Chondrocyte (in vitro differentiated cells): ENCODE data around the gene FER1L5. TPM values are rescaled to one million over a fixed set of nuclear protein-coding genes. Genes with fewer than 3 reads are reported as not detected.

ENCODE experiments used
- DNase-seq: peaks from one replicate; pipeline ENCODE4 v3.0.0; 2021; ENCODE audit warnings: mixed read lengths, low spot score
- H3K27ac Mint-ChIP-seq: one replicate; pipeline ENCODE4 v1.8.0; 2021; ENCODE audit warnings: mild to moderate bottlenecking, moderate library complexity, mixed read lengths; ENCODE audit not compliant: unreplicated experiment
- H3K27me3 Mint-ChIP-seq: 2 replicates; pipeline ENCODE4 v1.8.0; 2021; ENCODE audit warnings: low read depth, mixed read lengths
- H3K36me3 Mint-ChIP-seq: 2 replicates; pipeline ENCODE4 v1.8.0; 2021; ENCODE audit warnings: low read depth, mixed read lengths
- H3K4me1 Mint-ChIP-seq: 2 replicates; pipeline ENCODE4 v1.8.0; 2021; ENCODE audit warnings: low read depth, mild to moderate bottlenecking, mixed read lengths
- H3K4me3 Mint-ChIP-seq: one replicate; pipeline ENCODE4 v1.8.0; 2021; ENCODE audit warnings: mild to moderate bottlenecking, moderate library complexity, mixed read lengths; ENCODE audit not compliant: unreplicated experiment
- H3K9me3 Mint-ChIP-seq: 2 replicates; pipeline ENCODE4 v1.8.0; 2021; ENCODE audit warnings: low read depth, mixed read lengths
- CTCF ChIP-seq: fragments of 200-600 bp; sonication (generic); IDR thresholded peaks from 2 replicates; pipeline ENCODE4 v1.5.0; 2021; ENCODE audit warnings: antibody characterized with exemption, mild to moderate bottlenecking, moderate library complexity
- total RNA-seq: library from RNA; stranded (reverse); gene quantifications from 3 replicates; pipeline ENCODE4 v1.2.1, GENCODE V29; 2021

The FER1L5 gene
- total RNA-seq, 1 donor from 2014 or later: not detected

GRCh38 chr2:96683972-96684820 lies 41.6 kb downstream of the FER1L5 start:
- DNase-seq: no peak
- Mint-ChIP-seq H3K27me3 (peaks cover 8% of the 10 kb centered on the region), H3K36me3 (no peaks in the 10 kb centered on the region)

GRCh38 chr2:96684883-96685576 lies 42.5 kb downstream of the FER1L5 start:
- H3K9me3 Mint-ChIP-seq: no peaks in the 10 kb centered on the region

More at GRCh38 chr2:96683972-96684820, 41.6 kb downstream of the FER1L5 start:
- peaks cover 16% of the 10 kb centered on the region for H3K4me1 Mint-ChIP-seq
- H3K27ac Mint-ChIP-seq: no peak overlapping the region
- no peak overlapping the region for H3K4me3 Mint-ChIP-seq
- no peak for TF ChIP-seq CTCF
- no peaks in the 10 kb centered on the region for H3K9me3 Mint-ChIP-seq

GRCh38 chr2:96685577-96686459 lies 43.3 kb downstream of the FER1L5 start:
- no peak for DNase-seq
- Mint-ChIP-seq H3K4me1 (peaks cover 2% of the 10 kb centered on the region), H3K27me3 (peaks cover 6% of the 10 kb centered on the region), H3K36me3 (no peaks in the 10 kb centered on the region), H3K27ac (no peak overlapping the region), H3K4me3 (no peak overlapping the region), H3K9me3 (no peaks in the 10 kb centered on the region)
- TF ChIP-seq CTCF: no peak

More at GRCh38 chr2:96684883-96685576, 42.5 kb downstream of the FER1L5 start:
- no peak for TF ChIP-seq CTCF
- Mint-ChIP-seq H3K4me1 (peaks cover 9% of the 10 kb centered on the region), H3K27ac (no peak overlapping the region), H3K4me3 (no peak overlapping the region), H3K27me3 (peaks cover 6% of the 10 kb centered on the region), H3K36me3 (no peaks in the 10 kb centered on the region)
- DNase-seq: no peak

GRCh38 chr2:96687266-96687665 lies 44.7 kb downstream of the FER1L5 start:
- peaks cover 6% of the 10 kb centered on the region for H3K27me3 Mint-ChIP-seq
- no peak for TF ChIP-seq CTCF
- H3K4me3 Mint-ChIP-seq: no peak overlapping the region
- no peak overlapping the region for H3K27ac Mint-ChIP-seq
- H3K9me3 Mint-ChIP-seq: no peaks in the 10 kb centered on the region
- no peaks in the 10 kb centered on the region for H3K36me3 Mint-ChIP-seq
- DNase-seq: no peak
- peaks cover 2% of the 10 kb centered on the region for H3K4me1 Mint-ChIP-seq
